ENCODE data around the gene DYRK4.
"Not testable (repeated sequence)": the region's sequence is repeated elsewhere in the genome, so short reads cannot be mapped to it uniquely, and the experiment has no call there.

DYRK4 gene, protein sequence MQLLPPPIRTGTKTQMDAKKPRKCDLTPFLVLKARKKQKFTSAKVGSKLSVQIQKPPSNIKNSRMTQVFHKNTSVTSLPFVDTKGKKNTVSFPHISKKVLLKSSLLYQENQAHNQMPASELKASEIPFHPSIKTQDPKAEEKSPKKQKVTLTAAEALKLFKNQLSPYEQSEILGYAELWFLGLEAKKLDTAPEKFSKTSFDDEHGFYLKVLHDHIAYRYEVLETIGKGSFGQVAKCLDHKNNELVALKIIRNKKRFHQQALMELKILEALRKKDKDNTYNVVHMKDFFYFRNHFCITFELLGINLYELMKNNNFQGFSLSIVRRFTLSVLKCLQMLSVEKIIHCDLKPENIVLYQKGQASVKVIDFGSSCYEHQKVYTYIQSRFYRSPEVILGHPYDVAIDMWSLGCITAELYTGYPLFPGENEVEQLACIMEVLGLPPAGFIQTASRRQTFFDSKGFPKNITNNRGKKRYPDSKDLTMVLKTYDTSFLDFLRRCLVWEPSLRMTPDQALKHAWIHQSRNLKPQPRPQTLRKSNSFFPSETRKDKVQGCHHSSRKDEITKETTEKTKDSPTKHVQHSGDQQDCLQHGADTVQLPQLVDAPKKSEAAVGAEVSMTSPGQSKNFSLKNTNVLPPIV

DNA sequence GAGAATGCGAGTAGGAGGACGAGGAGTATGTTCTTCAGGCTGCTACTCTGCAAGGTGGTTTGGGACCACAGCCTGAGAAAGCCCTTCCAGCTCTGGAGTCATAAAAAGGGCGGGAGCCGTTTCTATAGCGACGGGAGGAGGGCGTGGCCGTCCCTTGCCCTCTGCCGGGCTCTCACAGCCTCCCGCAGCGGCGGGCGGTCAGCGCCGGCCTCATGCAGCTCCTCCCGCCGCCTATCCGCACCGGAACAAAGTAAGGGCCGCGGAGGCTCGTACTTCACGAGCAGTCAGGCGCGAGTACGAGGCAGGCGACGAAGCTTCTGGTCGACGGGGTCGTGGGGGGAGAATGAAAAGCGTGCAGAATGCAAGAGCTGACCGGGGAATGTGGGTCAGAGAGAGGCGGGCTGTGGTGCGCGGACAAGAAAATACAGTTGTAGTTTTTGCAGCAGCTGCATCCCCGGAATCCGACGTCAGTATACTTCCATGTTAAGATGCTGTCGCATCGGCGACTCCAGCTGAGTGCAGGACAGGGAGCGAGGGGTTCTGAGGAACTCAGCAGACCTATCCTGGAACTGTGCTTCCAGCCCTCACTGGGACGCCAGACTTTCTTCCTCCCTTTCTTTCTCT is at the start of gene DYRK4:
Gene DYRK4 (plus strand): TSS at position 175 of the 624 bp plus-strand sequence. CDS start 38 bp downstream, at position 213.
- no peak for DNase-seq

DNA sequence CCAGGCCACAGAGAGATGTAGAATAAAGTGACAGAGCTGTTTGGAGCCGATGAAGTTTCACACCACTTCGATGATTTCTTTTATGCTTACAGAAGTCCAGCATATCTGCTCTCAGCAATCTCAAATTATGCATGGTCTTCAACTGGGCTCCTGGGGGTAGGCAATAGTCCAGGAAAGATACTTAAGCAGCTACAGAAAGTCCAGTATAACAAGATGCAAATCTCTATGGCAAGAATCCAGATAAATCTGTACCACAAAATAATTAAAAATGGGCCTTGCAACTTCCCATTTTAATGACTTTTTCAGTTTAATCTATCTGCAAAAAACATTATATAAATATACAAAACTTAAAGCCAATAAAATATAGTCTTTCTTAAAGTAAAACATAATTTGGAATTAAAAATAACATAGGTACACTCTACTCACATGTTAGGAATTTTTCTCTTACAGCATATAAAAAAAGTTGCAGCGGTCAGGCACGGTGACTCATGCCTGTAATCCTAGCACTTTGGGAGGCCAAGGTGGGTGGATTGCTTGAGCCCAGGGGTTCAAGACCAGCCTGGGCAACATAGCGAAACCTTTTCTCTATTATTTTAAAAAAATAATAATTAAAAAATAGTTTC is 43.8 kb upstream of the DYRK4 start:
- no peak for DNase-seq

DNA sequence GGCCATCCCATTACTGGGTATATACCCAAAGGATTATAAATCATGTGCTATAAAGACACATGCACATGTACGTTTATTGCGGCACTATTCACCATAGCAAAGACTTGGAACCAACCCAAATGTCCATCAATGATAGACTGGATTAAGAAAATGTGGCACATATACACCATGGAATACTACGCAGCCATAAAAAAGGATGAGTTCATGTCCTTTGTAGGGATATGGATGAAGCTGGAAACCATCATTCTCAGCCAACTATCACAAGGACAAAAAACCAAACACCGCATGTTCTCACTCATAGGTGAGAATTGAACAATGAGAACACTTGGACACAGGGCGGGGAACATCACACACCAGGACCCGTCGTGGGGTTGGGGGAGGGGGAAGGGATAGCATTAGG is 38.6 kb upstream of the DYRK4 start:
- DNase-seq, result not testable (repeated sequence)

DNA sequence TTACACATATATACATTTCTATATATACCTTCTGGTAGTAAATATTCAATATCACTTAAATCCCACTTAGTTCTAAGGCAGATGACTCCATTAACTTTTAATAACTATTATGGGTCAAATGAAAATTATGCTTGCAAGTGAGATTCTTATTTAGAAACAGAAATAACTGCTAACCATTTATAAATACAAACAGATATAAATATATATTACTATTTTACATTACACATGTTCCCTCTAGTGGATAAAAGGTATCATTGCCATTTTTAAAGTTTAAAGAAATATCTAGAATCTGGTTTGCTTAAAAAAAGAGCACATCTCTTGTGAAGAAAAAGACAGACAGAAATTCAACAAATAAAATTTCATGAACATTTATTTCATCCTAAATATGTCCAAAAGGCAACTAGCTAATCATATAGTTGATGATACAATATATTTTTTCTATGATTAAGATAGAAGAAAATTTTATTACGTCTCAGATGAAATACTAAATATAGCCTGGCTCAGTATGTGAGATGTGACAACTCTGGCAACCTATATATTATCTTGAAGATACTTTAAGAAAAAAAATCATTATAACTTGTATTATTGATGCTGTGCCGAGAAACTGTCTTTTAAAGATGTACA is 35.0 kb upstream of the DYRK4 start:
- DNase-seq, result no peak

DNA sequence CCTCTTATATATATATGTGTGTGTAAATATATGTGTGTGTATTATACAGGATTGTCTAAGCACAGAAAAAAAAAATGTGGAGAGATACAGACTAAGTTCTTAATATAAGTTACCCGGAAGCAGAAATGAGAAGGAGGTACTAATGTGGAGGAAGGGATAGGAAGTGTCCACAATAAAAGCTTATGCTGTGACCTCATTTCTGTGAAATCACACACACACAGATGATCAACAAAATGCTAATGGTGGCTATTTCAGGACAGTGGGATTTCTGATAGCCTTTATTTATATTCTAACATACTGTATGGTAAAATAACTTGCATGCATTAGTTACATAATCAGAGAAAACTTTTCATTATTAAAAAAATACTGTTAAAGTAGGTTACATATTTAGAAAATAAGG is 31.8 kb upstream of the DYRK4 start:
- no peak for DNase-seq

DNA sequence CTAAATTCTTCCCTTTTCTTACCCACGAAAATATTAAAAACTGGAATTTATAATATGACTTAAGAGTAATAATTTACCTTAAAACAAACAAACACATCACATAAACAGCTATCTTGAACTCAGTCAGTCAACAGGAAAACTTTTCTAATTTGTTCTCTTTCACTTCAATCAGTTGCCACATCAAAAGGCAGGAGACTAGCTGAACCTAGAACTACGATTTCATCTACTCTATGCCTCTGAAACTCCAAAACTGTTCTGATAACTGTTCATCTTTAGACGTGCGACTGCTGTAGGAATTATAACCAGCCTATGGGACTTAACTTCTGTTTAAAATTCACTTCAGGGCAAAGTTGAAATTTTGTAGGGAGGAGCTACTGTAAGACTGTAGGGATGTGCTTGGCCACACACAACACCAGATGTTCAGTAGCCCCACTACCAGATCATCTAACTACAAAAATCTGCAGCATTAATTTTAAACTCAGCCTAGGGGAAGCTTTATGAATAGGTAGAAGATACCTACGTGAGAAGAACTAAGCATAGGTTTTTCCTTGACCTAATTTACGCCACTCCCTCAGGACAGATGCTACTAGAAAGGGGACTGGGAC is 30.9 kb upstream of the DYRK4 start:
- no peak for DNase-seq

DNA sequence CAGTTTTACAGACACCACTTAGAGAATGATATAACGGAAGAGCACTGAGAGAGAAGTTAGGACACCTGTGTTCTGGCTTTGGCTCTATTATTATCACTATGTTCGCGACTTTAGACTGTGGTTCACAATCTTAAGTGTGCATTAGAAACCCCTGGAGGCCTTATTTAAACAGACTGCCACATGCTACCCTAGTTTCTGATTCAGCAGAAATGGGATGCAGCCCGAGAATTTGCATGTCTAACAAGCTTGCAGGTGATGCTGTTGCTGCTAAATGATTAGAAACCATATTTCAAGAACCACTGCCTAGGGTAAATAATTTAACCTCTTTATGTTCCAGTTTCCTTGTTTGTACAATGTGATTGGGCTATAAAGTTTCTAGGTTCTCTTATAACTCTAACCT is 26.9 kb upstream of the DYRK4 start:
- no peak for DNase-seq

DNA sequence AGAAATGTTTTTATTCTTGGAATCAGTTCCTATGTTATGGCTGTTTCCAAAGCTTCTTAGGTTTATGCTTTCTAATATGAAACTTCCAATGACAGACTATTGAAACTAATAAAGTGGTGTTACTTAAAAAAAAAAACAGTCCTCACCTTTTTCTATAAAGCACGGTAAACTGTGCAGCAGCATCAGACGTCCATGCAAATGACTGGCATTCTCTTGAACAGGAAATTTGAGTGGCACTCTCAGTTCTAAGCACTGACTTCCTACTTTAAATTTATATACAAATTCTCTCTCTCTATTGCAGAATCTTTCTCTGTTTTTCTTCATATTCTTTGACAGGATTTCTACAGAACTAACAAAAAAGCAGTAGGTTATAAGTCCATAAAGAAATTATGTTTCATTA is 26.1 kb upstream of the DYRK4 start:
- DNase-seq, result no peak

DNA sequence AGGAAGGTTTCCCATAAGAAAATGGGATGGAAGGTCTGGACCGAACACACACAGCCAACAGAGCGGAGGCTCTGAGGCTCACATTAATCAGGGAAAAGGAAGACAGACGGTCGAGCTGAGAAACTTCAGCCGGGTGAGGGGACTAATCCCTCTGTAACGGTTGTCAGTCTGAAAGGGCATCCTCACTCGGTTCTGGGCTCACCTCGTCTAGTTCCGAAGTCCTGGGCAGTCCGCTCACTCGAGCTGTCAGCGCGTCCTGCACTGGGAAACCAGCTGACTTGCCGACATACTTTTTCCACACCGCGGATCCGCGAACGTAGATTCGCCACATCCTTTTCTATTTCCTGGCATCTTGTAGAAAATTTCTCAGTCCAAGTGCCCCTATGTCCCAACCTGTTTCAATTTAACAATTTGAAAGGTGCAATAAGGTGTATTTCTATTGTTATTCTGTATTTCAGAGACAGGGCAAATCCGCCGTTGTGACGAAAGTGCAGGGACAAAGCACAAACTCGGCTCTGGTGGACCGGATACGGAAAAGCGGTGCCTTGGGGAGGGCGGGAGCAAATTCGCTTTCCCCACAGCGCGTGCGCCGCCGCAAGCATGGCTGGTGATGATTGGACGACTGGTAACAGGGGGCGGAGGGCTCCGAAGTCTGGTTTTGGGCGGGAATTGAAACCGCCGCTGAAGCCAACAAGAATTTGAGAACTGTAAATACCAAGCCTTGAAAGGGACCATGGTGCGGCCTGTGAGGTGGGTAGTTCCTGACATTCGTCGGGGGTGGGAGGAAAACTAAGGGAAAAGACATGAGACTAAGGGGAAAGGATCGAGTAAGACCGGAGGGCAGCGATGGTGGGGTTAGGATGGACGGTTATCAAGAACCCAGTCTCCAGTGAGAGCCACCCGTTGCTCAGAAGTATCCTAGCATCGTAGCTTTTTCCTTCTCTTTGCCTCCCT is 23.5 kb upstream of the DYRK4 start, which contains the start of gene RAD51AP1:
Gene RAD51AP1 (plus strand): TSS at position 684 of the 954 bp plus-strand sequence. CDS start 50 bp downstream, at position 734.
- DNase-seq, result peak; percentile 88 to 89

DNA sequence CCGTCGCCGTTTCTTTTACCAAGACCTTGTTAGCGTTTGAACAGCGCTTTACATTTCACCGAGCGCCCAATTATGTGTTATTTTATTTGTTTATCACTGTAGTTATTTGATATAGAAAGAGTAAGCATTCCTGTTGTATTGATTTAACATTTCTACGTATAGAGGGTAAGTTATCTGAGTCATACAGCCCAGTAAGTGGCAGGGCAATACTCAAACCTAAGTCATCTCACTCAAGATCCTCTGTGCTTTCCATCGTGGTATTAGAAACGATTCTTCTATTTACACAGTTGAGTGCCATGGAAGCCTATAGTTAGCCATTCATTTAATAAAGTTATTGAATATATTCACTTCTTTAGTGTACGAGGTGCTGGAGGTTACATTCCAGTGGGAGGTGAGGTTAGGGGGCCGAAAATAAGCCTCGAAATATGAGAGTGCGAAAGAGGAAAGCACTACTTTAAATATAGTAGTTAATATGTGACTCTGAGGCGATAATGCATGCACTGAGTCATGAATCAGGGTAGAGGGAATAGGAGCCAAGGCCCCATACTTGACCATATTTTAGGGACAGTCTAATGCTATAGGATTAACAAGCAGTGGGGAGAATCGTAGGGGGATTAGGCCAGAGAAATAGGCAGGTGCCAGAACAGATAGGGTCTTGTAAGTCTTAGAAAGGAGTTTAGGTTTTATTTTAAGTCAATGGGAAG is 22.7 kb upstream of the DYRK4 start:
- DNase-seq, result no peak

DNA sequence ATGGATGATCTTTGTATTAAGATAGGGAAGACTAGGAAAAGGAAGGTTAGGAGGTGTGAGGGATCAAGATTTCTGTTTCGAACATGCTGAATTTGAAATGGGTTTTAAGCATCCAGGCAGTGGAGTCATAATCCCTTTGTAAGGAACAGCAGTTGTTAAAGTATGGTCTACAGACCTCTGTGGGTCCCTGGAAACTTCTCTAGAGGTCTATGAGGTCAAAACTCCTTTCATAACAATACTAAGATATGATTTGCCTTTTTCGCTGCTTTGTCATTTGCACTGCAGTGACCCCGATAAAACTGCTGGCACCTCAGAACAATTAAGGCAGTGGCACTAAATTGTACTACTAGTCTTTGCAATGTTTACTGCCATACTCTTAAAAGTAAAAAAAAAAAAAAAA is 21.8 kb upstream of the DYRK4 start:
- no peak for DNase-seq

DNA sequence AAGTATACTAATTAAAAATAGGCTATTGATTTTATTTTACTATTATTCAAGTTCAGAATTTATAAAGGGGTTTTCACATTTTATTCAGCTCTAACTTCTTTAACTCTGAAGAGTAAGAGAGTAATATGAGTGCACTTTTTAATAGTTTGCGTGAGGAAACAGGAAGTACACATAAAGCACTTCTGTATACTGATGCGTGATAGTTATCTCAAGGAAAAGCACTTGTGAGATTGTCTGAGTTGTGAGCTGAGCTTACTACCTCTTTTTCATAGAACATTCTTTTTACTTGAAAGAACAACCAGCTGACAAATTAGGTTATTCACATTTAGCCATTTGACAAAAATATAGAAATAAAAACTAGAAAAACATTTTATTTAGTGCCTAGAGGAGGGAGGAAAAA is 21.4 kb upstream of the DYRK4 start:
- DNase-seq, result no peak

DNA sequence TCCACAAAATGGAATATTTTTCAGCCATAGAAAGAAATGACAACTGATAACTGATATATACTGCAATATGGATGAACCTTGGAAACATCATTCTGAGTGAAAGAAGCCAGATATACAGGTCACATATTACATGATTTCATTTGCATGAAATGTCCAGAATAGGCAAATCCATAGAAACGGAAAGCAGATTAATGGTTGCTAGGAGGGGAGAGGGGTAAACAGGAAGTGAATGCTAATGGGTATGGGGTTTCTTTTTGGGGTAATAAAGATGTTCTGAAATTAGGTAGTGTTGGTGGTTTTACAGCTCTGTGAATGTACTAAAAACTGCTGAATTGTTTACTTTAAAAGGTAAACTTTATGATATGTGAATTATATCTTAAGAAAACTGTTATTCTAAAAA is 16.8 kb upstream of the DYRK4 start:
- DNase-seq, result no peak

DNA sequence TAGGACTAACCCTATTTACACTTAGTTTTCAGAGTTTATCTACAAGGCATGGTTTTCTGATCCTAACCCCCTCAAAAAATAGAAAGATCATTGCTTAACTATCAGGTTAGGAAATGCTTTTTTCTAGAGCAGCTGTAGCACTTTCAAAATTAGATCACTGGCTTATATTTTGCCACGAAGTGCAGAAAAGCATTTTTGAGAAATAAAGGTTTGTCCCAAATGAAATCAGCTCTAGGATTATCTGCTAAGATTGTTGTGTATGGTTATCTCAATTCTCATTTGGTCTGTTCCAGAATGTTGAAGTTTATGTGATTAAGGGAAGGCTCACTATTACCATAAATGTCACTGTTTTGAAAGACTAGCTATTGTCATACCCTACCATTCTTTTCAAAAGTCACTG is 9.8 kb upstream of the DYRK4 start:
- no peak for DNase-seq

DNA sequence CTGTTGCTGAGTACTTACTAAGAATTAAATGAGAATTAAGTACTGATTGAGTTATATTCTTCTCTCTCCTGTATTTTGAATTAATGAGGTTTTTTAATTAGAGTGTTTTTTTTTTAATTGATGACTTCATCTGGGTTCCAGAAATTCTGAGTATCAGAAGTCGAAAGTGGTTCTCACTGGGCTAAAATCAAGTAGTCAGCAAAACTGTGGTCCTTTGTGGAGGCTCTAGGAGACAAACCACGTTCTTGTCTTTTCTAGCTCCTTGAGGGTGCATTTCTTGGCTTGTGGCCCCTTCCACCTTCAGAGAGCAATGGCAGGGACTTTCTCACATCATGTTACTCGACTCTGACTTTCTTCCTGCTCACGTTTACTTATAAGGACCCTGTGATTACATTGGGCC is 8.1 kb upstream of the DYRK4 start:
- no peak for DNase-seq

DNA sequence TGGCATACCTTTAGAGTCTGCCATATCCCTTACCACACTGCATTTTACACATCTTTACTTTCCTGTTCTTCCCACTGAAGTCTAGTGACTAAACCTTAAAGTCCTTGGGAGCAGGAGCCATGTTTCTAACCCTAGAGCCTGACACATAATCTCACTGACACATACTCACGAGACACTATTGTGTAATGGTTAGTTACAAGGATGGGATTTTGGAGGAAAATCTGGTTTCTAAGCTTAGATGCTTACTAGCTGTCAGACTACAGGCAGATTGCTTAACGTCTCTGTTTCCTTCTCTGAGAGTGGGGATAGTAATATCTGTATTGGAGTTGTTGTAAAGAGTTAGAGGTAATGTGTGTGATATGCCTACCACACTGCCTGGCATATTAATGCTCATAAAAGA is 6.2 kb upstream of the DYRK4 start:
- DNase-seq, result no peak

DNA sequence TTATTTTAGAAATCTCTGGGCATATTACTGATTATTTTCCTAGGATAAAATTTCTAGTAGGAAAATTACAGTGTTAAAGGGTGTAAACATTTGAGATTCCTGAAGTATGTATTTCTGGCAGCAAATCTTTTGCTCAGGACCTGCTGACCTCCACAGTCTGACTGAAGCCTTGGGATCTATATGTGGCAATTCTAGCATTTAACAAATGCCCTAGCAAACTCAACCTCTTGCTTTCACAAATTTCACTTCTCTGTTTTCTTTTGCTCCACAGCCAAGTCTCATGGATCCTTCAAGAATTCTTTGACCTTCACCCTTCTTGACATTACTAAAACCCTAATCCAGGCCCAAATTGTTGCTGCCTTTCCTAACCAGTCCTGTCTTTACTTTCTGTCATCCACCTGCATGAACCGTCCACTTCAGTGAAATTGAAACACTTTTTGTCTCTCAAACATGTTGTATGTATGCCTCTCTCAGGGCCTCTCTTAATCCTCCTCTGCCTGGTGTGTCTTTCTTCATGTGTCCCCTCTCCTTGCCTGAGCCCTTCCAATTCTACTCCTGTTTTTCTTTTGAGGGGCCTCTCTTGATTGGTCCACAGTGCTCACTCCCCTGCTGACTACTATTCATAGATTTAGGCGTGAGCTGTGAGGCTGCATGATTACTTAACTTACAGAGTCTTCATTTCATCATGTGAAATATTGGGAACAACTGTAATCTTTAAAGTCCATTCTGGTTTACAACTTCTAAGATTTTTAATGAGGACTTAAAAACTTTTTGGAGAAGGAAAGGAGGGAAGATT is 5.1 kb upstream of the DYRK4 start:
- DNase-seq, result no peak

DNA sequence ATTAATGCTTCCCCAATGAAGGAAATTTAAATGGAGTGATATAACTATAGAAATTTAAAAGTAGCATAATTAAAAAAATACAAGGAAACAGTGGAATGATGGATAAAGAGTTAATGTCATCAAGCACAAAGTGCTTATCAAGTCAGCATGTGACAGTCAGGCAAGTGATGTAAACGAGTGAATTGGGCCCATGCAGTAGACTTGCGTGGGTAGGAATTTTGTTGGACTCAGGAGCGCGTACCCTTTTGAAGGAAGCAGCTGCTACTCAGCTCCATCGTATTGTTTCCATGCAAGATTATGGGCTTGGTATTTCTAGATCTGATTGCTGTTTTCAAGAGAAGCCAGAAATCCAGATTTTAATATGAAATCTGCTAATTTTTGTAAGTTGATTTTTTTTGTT is 4.4 kb upstream of the DYRK4 start:
- no peak for DNase-seq

DNA sequence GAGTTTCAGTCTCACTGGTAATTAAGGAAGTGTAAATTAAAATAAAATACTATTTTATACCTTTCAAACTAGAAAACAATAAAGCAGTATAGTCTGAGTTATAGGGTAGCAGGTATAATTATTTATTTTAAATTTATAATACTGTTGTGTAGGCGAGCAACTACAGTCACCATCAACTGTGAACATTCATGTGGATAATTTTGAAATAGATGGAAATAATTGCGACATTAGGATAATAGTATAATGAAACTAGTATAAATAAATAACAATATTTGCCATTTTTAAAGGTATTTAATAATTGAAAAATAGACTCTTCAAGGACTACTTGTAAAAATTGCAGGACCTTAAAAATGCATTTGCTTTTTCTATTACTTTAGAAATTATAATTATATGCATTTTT is 3.8 kb upstream of the DYRK4 start:
- no peak for DNase-seq

DNA sequence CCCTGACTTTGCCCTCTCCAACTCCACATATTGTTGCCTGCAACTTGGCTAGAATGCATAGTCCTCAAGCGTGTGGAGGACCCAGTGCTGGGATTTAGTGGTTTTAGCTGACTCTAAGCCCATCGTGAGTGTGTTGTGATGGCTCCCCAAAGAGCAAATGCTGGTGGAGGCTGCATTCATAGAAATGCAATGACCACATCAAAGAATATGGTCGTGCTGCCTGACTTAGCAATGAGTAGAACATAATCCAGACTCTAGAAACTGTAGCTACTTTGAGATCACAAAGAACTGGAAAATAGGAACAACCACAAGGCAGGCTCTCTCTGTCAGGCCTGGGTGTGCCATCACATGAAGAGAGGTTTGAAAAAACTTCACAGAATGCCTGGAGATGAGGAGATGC is 1.3 kb downstream of the DYRK4 start:
- DNase-seq, result no peak

Measured in stimulated activated CD4-positive, alpha-beta T cell treated with anti-CD3 and anti-CD28 coated beads, Interleukin-2, amount 100 ng/mL, for 48 hours (primary cell).